Measurements from ENCODE around the gene CRELD1.

Gene CRELD1

DNA sequence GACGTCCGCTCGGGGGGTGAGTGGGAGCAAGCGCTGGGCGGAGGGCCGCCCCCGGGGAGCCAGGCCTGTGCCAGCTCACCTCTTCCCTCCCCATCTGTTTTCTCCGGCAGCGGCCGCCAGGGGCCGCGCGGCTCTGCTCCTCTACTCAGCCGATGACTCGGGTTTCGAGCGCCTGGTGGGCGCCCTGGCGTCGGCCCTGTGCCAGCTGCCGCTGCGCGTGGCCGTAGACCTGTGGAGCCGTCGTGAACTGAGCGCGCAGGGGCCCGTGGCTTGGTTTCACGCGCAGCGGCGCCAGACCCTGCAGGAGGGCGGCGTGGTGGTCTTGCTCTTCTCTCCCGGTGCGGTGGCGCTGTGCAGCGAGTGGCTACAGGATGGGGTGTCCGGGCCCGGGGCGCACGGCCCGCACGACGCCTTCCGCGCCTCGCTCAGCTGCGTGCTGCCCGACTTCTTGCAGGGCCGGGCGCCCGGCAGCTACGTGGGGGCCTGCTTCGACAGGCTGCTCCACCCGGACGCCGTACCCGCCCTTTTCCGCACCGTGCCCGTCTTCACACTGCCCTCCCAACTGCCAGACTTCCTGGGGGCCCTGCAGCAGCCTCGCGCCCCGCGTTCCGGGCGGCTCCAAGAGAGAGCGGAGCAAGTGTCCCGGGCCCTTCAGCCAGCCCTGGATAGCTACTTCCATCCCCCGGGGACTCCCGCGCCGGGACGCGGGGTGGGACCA lies 632 bp upstream of the CRELD1 start:
- TF ChIP-seq TAF1 (IDR thresholded peaks at IDR 0.05; ENCODE audit: borderline replicate concordance, insufficient read depth, low read length) = no peak
- TF ChIP-seq SIN3A (IDR thresholded peaks at IDR 0.05; ENCODE audit: borderline replicate concordance, insufficient read depth, low read length) = no peak
- TF ChIP-seq FOXP2 (optimal IDR thresholded peaks at IDR 0.05; ENCODE audit: borderline replicate concordance, extremely low read depth, extremely low read length, insufficient read depth) = no peak
- TF ChIP-seq, protein P1, sequence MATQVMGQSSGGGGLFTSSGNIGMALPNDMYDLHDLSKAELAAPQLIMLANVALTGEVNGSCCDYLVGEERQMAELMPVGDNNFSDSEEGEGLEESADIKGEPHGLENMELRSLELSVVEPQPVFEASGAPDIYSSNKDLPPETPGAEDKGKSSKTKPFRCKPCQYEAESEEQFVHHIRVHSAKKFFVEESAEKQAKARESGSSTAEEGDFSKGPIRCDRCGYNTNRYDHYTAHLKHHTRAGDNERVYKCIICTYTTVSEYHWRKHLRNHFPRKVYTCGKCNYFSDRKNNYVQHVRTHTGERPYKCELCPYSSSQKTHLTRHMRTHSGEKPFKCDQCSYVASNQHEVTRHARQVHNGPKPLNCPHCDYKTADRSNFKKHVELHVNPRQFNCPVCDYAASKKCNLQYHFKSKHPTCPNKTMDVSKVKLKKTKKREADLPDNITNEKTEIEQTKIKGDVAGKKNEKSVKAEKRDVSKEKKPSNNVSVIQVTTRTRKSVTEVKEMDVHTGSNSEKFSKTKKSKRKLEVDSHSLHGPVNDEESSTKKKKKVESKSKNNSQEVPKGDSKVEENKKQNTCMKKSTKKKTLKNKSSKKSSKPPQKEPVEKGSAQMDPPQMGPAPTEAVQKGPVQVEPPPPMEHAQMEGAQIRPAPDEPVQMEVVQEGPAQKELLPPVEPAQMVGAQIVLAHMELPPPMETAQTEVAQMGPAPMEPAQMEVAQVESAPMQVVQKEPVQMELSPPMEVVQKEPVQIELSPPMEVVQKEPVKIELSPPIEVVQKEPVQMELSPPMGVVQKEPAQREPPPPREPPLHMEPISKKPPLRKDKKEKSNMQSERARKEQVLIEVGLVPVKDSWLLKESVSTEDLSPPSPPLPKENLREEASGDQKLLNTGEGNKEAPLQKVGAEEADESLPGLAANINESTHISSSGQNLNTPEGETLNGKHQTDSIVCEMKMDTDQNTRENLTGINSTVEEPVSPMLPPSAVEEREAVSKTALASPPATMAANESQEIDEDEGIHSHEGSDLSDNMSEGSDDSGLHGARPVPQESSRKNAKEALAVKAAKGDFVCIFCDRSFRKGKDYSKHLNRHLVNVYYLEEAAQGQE (IDR thresholded peaks at IDR 0.05; ENCODE audit: insufficient read depth in 1 of 2, low read depth in 2 of 2, low read length in 2 of 2) = no peak

DNA sequence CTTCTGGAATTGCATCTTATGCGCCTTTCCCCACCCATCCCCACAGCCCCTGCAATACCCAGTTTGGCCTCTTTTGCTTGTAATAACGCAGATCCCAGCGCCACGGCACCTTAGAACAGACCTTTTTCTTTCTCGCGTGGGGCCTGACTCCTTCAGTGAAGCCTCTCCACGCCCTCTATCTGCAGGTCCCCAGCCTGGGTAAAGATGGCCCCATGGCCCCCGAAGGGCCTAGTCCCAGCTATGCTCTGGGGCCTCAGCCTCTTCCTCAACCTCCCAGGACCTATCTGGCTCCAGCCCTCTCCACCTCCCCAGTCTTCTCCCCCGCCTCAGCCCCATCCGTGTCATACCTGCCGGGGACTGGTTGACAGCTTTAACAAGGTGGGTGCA lies 594 bp downstream of the CRELD1 start:
- no peak for TF ChIP-seq SIN3A (IDR thresholded peaks at IDR 0.05; ENCODE audit: borderline replicate concordance, insufficient read depth, low read length)
- TF ChIP-seq POLR2AphosphoS5 (IDR thresholded peaks at IDR 0.05; ENCODE audit: low read depth, low read length) = no peak
- TF ChIP-seq, protein P1 (IDR thresholded peaks at IDR 0.05; ENCODE audit: insufficient read depth in 1 of 2, low read depth in 2 of 2, low read length in 2 of 2) = no peak
- no peak for TF ChIP-seq FOXP2 (optimal IDR thresholded peaks at IDR 0.05; ENCODE audit: borderline replicate concordance, extremely low read depth, extremely low read length, insufficient read depth)
- no peak for TF ChIP-seq TAF1 (IDR thresholded peaks at IDR 0.05; ENCODE audit: borderline replicate concordance, insufficient read depth, low read length)

DNA sequence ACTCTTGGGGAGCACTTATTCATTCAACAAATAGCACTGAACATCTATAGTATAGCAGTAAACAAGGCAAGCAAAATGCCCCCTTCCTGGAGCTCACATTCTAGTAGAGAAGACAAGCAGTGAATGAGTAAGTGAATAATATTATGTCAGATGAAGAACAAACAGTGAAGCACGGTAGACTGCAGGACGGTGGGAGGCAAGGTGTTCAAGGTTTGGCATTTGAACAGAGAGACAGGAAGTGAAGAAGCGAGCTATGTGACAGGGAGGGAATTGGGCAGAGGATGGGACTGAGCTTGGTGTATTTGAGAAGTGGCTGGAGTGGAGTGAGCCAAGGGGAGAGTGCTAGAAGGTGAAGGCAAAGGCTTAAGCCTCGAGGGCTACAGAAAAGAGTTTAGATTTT lies 1.4 kb downstream of the CRELD1 start:
- TF ChIP-seq, protein P1 (IDR thresholded peaks at IDR 0.05; ENCODE audit: insufficient read depth in 1 of 2, low read depth in 2 of 2, low read length in 2 of 2) = no peak
- TF ChIP-seq FOXP2 (optimal IDR thresholded peaks at IDR 0.05; ENCODE audit: borderline replicate concordance, extremely low read depth, extremely low read length, insufficient read depth) = no peak
- TF ChIP-seq SIN3A (IDR thresholded peaks at IDR 0.05; ENCODE audit: borderline replicate concordance, insufficient read depth, low read length) = no peak
- TF ChIP-seq POLR2AphosphoS5 (IDR thresholded peaks at IDR 0.05; ENCODE audit: low read depth, low read length) = no peak
- no peak for TF ChIP-seq TAF1 (IDR thresholded peaks at IDR 0.05; ENCODE audit: borderline replicate concordance, insufficient read depth, low read length)

DNA sequence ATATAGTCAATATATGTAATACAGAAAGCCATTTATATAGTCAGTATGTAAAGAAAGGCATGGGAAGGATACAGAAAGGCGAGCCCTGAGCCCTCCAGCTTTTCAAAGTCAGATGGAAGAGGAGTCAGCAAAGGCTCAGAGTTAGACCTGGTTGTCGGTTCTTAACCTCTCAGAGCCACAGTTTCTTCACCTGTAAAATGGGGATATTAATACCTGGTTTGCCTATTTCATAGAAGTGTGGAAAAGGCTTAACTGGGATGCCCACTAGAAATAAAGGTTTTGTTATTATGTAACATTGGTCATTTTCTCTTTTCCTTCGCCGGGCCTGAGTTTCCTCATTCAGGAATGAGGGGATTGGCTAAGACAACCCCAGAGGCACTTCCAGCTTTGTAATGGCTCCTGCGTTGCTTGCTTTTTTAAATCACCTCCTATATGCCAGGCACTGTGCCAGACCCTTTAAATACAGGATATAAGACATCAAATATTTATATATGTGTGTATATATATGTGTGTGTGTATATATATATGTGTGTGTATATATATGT lies 2.4 kb downstream of the CRELD1 start:
- no peak for TF ChIP-seq FOXP2 (optimal IDR thresholded peaks at IDR 0.05; ENCODE audit: borderline replicate concordance, extremely low read depth, extremely low read length, insufficient read depth)
- TF ChIP-seq SIN3A (IDR thresholded peaks at IDR 0.05; ENCODE audit: borderline replicate concordance, insufficient read depth, low read length) = no peak
- no peak for TF ChIP-seq TAF1 (IDR thresholded peaks at IDR 0.05; ENCODE audit: borderline replicate concordance, insufficient read depth, low read length)
- TF ChIP-seq, protein P1 (IDR thresholded peaks at IDR 0.05; ENCODE audit: insufficient read depth in 1 of 2, low read depth in 2 of 2, low read length in 2 of 2) = no peak
- no peak for TF ChIP-seq POLR2AphosphoS5 (IDR thresholded peaks at IDR 0.05; ENCODE audit: low read depth, low read length)

Data from PFSK-1 (cell line).